Breast epithelium (tissue), 3 donors: Measurements from ENCODE around the gene CHCHD6.

Source experiments
- CTCF ChIP-seq, 3 donors: fragments of 450-650 bp; IDR thresholded peaks; one replicate each; pipeline ENCODE4 v1.5.1; 2016 to 2017; ENCODE audit warnings: antibody characterized with exemption in 3 of 3, mild to moderate bottlenecking in 3 of 3, moderate library complexity in 3 of 3
- POLR2AphosphoS5 ChIP-seq, 3 donors: sonication (generic); formaldehyde crosslinking; IDR thresholded peaks; one replicate each; pipeline ENCODE4 v1.6.1; 2017; ENCODE audit warnings: antibody characterized with exemption in 3 of 3

DNA sequence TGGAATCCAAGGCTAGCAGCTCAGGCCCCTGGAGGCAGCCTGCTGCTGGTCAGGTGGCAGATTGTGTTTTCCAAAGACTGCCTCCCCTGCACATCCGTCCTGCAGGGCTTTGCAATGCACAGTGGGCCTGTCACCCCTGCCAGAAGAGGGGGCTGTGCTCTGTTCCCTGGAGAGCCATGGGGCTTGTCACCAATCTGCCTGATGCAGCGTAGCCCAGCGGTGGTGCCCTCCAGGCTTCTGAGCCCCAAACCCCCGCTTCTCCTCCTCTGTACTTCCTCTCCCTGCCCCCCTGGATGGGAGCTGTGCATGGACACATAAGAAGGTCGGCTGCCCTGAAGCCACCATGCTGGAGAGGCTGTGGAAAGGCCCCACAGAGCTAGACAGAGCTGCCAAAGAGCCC, 268.8 kb downstream of the CHCHD6 start:
- TF ChIP-seq CTCF (IDR thresholded peaks at IDR 0.05) (no peak), POLR2AphosphoS5 (IDR thresholded peaks at IDR 0.05) (no peak)
